ENCODE results near the gene DNAH7. TPM values are rescaled to one million over a fixed set of nuclear protein-coding genes. Genes with fewer than 3 reads are reported as not detected.

The DNAH7 gene
- total and polyA plus RNA-seq, 9 of the 15 experiments (the other 6 are each of a cell fraction or from before 2014, with no cell fraction given) = 0.03 to 0.42 (median 0.18) TPM

GRCh38 chr2:195823206-195823605, 245.4 kb downstream of the DNAH7 start (continued):
- TF ChIP-seq THAP12 (CRISPR knock-in tag; IDR thresholded peaks at IDR 0.05) = no peak
- TF ChIP-seq TCF15 (CRISPR knock-in tag; IDR thresholded peaks at IDR 0.05) = no peak

- POLR2A ChIA-PET = no interaction called here
- no peak overlapping the region for H3K4me3 ChIP-seq
- in situ Hi-C loops (cut with MboI) = no loop called here
- TF ChIP-seq CEBPB (tag; IDR thresholded peaks at IDR 0.05) (no peak), GTF2A2 (tag; IDR thresholded peaks at IDR 0.05) (peak; percentile 57; the same call in 1 of the 2 replicates), RREB1 (CRISPR knock-in tag; IDR thresholded peaks at IDR 0.05) (no peak), ZNF589 (CRISPR knock-in tag; IDR thresholded peaks at IDR 0.05; ENCODE audit: low read depth) (0 out of 2 replicates have a peak, but pooled peaks have one; percentile 83), ZNF165 (CRISPR knock-in tag; IDR thresholded peaks at IDR 0.05; ENCODE audit: borderline replicate concordance) (peak; percentile 91; the same call in 1 of the 2 replicates), ELK3 (CRISPR knock-in tag; IDR thresholded peaks at IDR 0.05) (no peak), ZNF583 (CRISPR knock-in tag; IDR thresholded peaks at IDR 0.05) (no peak), POLR3A (IDR thresholded peaks at IDR 0.05; ENCODE audit: borderline replicate concordance, extremely low read depth, insufficient read depth, insufficient read length) (no peak)
Measured at GRCh38 chr2:195821566-195821932, 247.1 kb downstream of the DNAH7 start.

More at GRCh38 chr2:195821566-195821932, 247.1 kb downstream of the DNAH7 start:
- Histone ChIP-seq H4K20me1 (replicated peaks; ENCODE audit: control insufficient read depth, insufficient read depth, low read length) (no peaks in the 10 kb centered on the region), H3K9ac (ENCODE audit: insufficient read depth in 1 of 2, low read depth in 2 of 2, low read length in 2 of 2) (no peak overlapping the region), H3K36me3 (ENCODE audit: control insufficient read depth, insufficient read depth, low read length) (no peaks in the 10 kb centered on the region), H3K9me3 (replicated peaks; ENCODE audit: control insufficient read depth, insufficient read depth, low read depth, low read length) (no peaks in the 10 kb centered on the region), H3K79me2 (ENCODE audit: control insufficient read depth, insufficient read depth, low read length) (no peaks in the 10 kb centered on the region), H3K27me3 (ENCODE audit: control insufficient read depth in 2 of 2, insufficient read depth in 2 of 2, low read length in 2 of 2) (no peaks in the 10 kb centered on the region), H3K27ac (ENCODE audit: extremely low read depth, low read depth, low read length) (no peak overlapping the region), H3K4me2 (ENCODE audit: insufficient read depth, low read length) (no peak overlapping the region), H3K4me1 (replicated peaks in 1 of 2; ENCODE audit: control insufficient read depth in 2 of 2, insufficient read depth in 2 of 2, low read length in 2 of 2) (no peaks in the 10 kb centered on the region), H2AFZ (ENCODE audit: low read depth, low read length) (peak overlapping the region; percentile 65; the same call in 1 of the 2 replicates), H3K9me1 (ENCODE audit: control insufficient read depth, insufficient read depth, low read length) (no peaks in the 10 kb centered on the region)
- intact Hi-C loops (cut with micrococcal nuclease) = no loop called here
- no TSS peak for BruUV-seq (replicated peaks)
- WGBS (ENCODE audit: insufficient coverage, low coverage, missing lambda C conversion rate) = 13% methylated on average over 5 of the region's 5 CpGs
- ATAC-seq = no peak
- FAIRE-seq = no peak
- no peak for DNase-seq (ENCODE audit: extremely low read depth in 1 of 4, low spot score in 3 of 4)
- CTCF ChIA-PET (ENCODE audit: low intra/inter-chr PET ratio) = no interaction called here

All from K562 (cell line).